Measurements from ENCODE around the gene UFD1.

Gene UFD1

GRCh38 chr22:19510919-19511341 lies 31.9 kb upstream of the UFD1 start:
- POLR2A ChIA-PET = interaction anchor here (0.6 kb wide), 1 partner anchor 29 kb away, joined by 4 read pairs; no protein-coding TSS in a partner anchor
- DNase-seq (ENCODE audit: extremely low spot score) = no peak
- CTCF ChIA-PET = interaction anchor here (1.7 kb wide), 1 partner anchor 119 kb away, joined by 4 read pairs; no protein-coding TSS in a partner anchor
- TF ChIP-seq FOXM1 (IDR thresholded peaks at IDR 0.05; ENCODE audit: borderline replicate concordance) = no peak
- no peak for TF ChIP-seq SUZ12 (IDR thresholded peaks at IDR 0.05)
- no peak for TF ChIP-seq ARNT (IDR thresholded peaks at IDR 0.05)
- TF ChIP-seq L3MBTL2 (conservative IDR thresholded peaks at IDR 0.05) = no peak
- TF ChIP-seq CTBP1 (IDR thresholded peaks at IDR 0.05; ENCODE audit: borderline replicate concordance) = no peak

- TF ChIP-seq ELF4 (IDR thresholded peaks at IDR 0.05) (no peak), ZNF384 (IDR thresholded peaks at IDR 0.05) (no peak), ARNT (IDR thresholded peaks at IDR 0.05) (no peak), LEF1 (IDR thresholded peaks at IDR 0.05; ENCODE audit: borderline replicate concordance) (no peak), BHLHE40 (IDR thresholded peaks at IDR 0.05; ENCODE audit: borderline replicate concordance) (no peak), TARDBP (IDR thresholded peaks at IDR 0.05) (no peak)
- ChIA-PET POLR2A (no interaction called here), CTCF (interaction anchor here (1.7 kb wide), 1 partner anchor 120 kb away, joined by 4 read pairs; no protein-coding TSS in a partner anchor)
These were observed 30.9 kb upstream of the UFD1 start for GRCh38 chr22:19509923-19510322.

GRCh38 chr22:19509191-19509590 lies 30.2 kb upstream of the UFD1 start:
- TF ChIP-seq FOXA1 (IDR thresholded peaks at IDR 0.05) = no peak
- TF ChIP-seq NFRKB (IDR thresholded peaks at IDR 0.05) = no peak
- TF ChIP-seq PKNOX1 (IDR thresholded peaks at IDR 0.05) = no peak
- TF ChIP-seq SP1 (IDR thresholded peaks at IDR 0.05) = no peak
- TF ChIP-seq ZNF384 (IDR thresholded peaks at IDR 0.05) = no peak
- no peak for TF ChIP-seq HDGF (IDR thresholded peaks at IDR 0.05; ENCODE audit: borderline replicate concordance)
- TF ChIP-seq L3MBTL2 (conservative IDR thresholded peaks at IDR 0.05) = no peak
- no peak for TF ChIP-seq ELF4 (IDR thresholded peaks at IDR 0.05)
- TF ChIP-seq FOXM1 (IDR thresholded peaks at IDR 0.05; ENCODE audit: borderline replicate concordance) = no peak
- TF ChIP-seq LEF1 (IDR thresholded peaks at IDR 0.05; ENCODE audit: borderline replicate concordance) = no peak
- TF ChIP-seq FOXK2 (IDR thresholded peaks at IDR 0.05) = no peak
- TF ChIP-seq CTBP1 (IDR thresholded peaks at IDR 0.05; ENCODE audit: borderline replicate concordance) = no peak
- no peak for TF ChIP-seq SUZ12 (IDR thresholded peaks at IDR 0.05)
- TF ChIP-seq ARNT (IDR thresholded peaks at IDR 0.05) = no peak
- no peak for TF ChIP-seq BHLHE40 (IDR thresholded peaks at IDR 0.05; ENCODE audit: borderline replicate concordance)
- ChIA-PET POLR2A (no interaction called here), CTCF (interaction anchor here (1.7 kb wide), 1 partner anchor 121 kb away, joined by 4 read pairs; no protein-coding TSS in a partner anchor)
- no peak for DNase-seq (ENCODE audit: extremely low spot score)

More at GRCh38 chr22:19509923-19510322, 30.9 kb upstream of the UFD1 start:
- no peak for DNase-seq (ENCODE audit: extremely low spot score)

DNA sequence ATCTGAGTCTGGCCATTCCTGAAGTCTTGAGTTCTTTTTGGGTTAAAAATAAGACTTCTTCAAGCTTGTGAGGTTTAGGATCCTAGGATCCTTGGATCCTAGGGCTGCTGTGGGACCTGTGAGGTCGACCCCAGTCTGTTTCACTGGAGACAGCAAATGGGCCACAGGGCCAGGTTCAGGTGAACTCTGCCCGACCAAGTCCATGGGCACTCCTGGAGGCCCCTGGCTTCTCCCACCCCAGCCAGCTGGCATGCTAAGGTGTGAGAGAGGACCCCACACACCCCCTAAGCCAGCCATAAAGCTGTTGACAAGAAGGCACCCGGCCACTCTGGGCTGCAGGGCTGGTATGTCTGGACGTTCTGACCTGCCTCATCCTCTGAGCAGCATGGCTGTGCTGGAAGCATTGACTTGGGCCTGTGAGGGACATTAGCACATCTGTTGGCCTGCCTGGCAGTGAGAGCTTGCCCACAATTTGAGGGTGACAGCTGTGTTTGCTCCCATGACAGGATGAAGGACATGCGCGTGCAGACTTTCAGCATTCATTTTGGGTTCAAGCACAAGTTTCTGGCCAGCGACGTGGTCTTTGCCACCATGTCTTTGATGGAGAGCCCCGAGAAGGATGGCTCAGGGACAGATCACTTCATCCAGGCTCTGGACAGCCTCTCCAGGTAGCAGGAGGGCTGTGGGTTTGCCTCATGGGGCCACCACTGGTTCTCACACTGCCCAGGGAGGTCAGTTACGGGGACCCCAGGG lies 29.2 kb upstream of the UFD1 start:
- POLR2A ChIA-PET = interaction anchor here (1.0 kb wide), 1 partner anchor 214 kb away, joined by 3 read pairs; no protein-coding TSS in a partner anchor
- DNase-seq (ENCODE audit: extremely low spot score) = no peak
- no peak for TF ChIP-seq SUZ12 (IDR thresholded peaks at IDR 0.05)
- no peak for TF ChIP-seq TARDBP (IDR thresholded peaks at IDR 0.05)
- no peak for TF ChIP-seq L3MBTL2 (conservative IDR thresholded peaks at IDR 0.05)
- no peak for TF ChIP-seq ZNF384 (IDR thresholded peaks at IDR 0.05)
- TF ChIP-seq BHLHE40 (IDR thresholded peaks at IDR 0.05; ENCODE audit: borderline replicate concordance) = no peak
- no peak for TF ChIP-seq HDGF (IDR thresholded peaks at IDR 0.05; ENCODE audit: borderline replicate concordance)
- TF ChIP-seq PKNOX1 (IDR thresholded peaks at IDR 0.05) = no peak
- no peak for TF ChIP-seq FOXK2 (IDR thresholded peaks at IDR 0.05)
- CTCF ChIA-PET = no interaction called here

- ChIA-PET POLR2A (no interaction called here), CTCF (no interaction called here)
- DNase-seq (ENCODE audit: extremely low spot score) = no peak
- TF ChIP-seq LEF1 (IDR thresholded peaks at IDR 0.05; ENCODE audit: borderline replicate concordance) = no peak
- TF ChIP-seq SP1 (IDR thresholded peaks at IDR 0.05) = no peak
- TF ChIP-seq BHLHE40 (IDR thresholded peaks at IDR 0.05; ENCODE audit: borderline replicate concordance) = no peak
These were observed 28.5 kb upstream of the UFD1 start for GRCh38 chr22:19507534-19507861.

DNA sequence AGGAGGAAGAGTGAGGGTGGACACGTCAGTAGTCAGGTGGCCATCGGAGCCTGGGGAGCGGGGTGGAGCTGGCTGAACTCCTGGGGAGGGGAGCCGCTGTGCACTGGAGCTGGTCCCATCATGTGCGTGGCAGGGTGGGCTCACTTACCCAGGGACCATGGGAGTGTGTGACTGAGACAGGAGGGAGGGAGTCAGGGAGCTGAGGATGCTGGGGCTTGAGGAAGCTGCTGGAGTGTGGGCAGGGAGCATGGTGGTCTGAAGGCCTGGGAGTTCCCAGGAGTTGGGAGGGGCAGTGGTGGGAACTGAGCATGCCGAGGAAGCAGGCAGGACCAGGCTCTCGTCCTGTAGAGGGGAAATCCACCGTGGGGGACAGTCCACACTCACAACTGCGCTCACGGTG lies 27.2 kb upstream of the UFD1 start:
- no peak for TF ChIP-seq SUZ12 (IDR thresholded peaks at IDR 0.05)
- no peak for TF ChIP-seq SP1 (IDR thresholded peaks at IDR 0.05)
- no peak for TF ChIP-seq HDGF (IDR thresholded peaks at IDR 0.05; ENCODE audit: borderline replicate concordance)
- TF ChIP-seq TARDBP (IDR thresholded peaks at IDR 0.05) = no peak
- no peak for TF ChIP-seq ZNF384 (IDR thresholded peaks at IDR 0.05)
- no peak for TF ChIP-seq NFRKB (IDR thresholded peaks at IDR 0.05)
- TF ChIP-seq ARNT (IDR thresholded peaks at IDR 0.05) = no peak
- no peak for TF ChIP-seq FOXM1 (IDR thresholded peaks at IDR 0.05; ENCODE audit: borderline replicate concordance)
- no peak for TF ChIP-seq LEF1 (IDR thresholded peaks at IDR 0.05; ENCODE audit: borderline replicate concordance)
- TF ChIP-seq ELF4 (IDR thresholded peaks at IDR 0.05) = no peak
- TF ChIP-seq CTBP1 (IDR thresholded peaks at IDR 0.05; ENCODE audit: borderline replicate concordance) = no peak
- TF ChIP-seq BHLHE40 (IDR thresholded peaks at IDR 0.05; ENCODE audit: borderline replicate concordance) = no peak
- no peak for TF ChIP-seq L3MBTL2 (conservative IDR thresholded peaks at IDR 0.05)
- DNase-seq (ENCODE audit: extremely low spot score) = no peak
- ChIA-PET CTCF (no interaction called here), POLR2A (no interaction called here)

- DNase-seq (ENCODE audit: extremely low spot score) = no peak
- POLR2A ChIA-PET = interaction anchor here (1.4 kb wide), 1 partner anchor 26 kb away, joined by 4 read pairs; the partner anchor contains the start of gene CDC45
- TF ChIP-seq CTBP1 (IDR thresholded peaks at IDR 0.05; ENCODE audit: borderline replicate concordance) (no peak), ARNT (IDR thresholded peaks at IDR 0.05) (no peak), NFRKB (IDR thresholded peaks at IDR 0.05) (no peak)
- CTCF ChIA-PET = no interaction called here
These were observed 26.7 kb upstream of the UFD1 start for GRCh38 chr22:19505735-19506126.

Measured in HEK293T (cell line).